HG02885 (cell line): ENCODE data around the gene ONECUT2.
"Not testable (repeated sequence)": the region's sequence is repeated elsewhere in the genome, so short reads cannot be mapped to it uniquely, and the experiment has no call there.

ENCODE experiments used
- ATAC-seq: cut with Tn5 transposase; IDR thresholded peaks from one replicate; pipeline ENCODE4 v1.9.1; 2021; ENCODE audit warnings: mild to moderate bottlenecking; ENCODE audit not compliant: unreplicated experiment, poor library complexity

ONECUT2 gene

GRCh38 chr18:57434536-57435494 lies at the start of gene ONECUT2:
TSS of gene ONECUT2 (plus strand) at chr18:57435374. CDS start at chr18:57435717, 343 bp downstream.
- ATAC-seq: peak; percentile 80

- no peak for ATAC-seq
These were observed 45.9 kb upstream of the ONECUT2 start for GRCh38 chr18:57389271-57389670.

- ATAC-seq: no peak
These were observed 45.1 kb upstream of the ONECUT2 start for GRCh38 chr18:57390044-57390443.

GRCh38 chr18:57394749-57395148 lies 40.4 kb upstream of the ONECUT2 start:
- ATAC-seq: not testable (repeated sequence)

GRCh38 chr18:57396831-57397230 lies 38.3 kb upstream of the ONECUT2 start:
- not testable (repeated sequence) for ATAC-seq

- no peak for ATAC-seq
These were observed 37.6 kb upstream of the ONECUT2 start for GRCh38 chr18:57397440-57398132.

- ATAC-seq: no peak
These were observed 30.8 kb upstream of the ONECUT2 start for GRCh38 chr18:57404345-57404744.

GRCh38 chr18:57409650-57410049 lies 25.5 kb upstream of the ONECUT2 start:
- ATAC-seq: no peak

GRCh38 chr18:57410749-57411148 lies 24.4 kb upstream of the ONECUT2 start:
- ATAC-seq: no peak

GRCh38 chr18:57416542-57416941 lies 18.6 kb upstream of the ONECUT2 start:
- ATAC-seq: no peak

- ATAC-seq: no peak
These were observed 12.8 kb upstream of the ONECUT2 start for GRCh38 chr18:57422313-57422872.

- ATAC-seq: no peak
These were observed 11.4 kb upstream of the ONECUT2 start for GRCh38 chr18:57423821-57424220.

GRCh38 chr18:57425096-57425495 lies 10.1 kb upstream of the ONECUT2 start:
- ATAC-seq: no peak

- ATAC-seq: peak; percentile 60
These were observed 9.0 kb upstream of the ONECUT2 start for GRCh38 chr18:57426187-57426586.

GRCh38 chr18:57427429-57428201 lies 7.6 kb upstream of the ONECUT2 start:
- no peak for ATAC-seq

GRCh38 chr18:57428221-57429150 lies 6.7 kb upstream of the ONECUT2 start:
- no peak for ATAC-seq

GRCh38 chr18:57429167-57430078 lies 5.8 kb upstream of the ONECUT2 start:
- ATAC-seq: no peak
